Fibroblast of lung (primary cell): ENCODE data around the gene CEP63. TPM values are rescaled to one million over a fixed set of nuclear protein-coding genes. Genes with fewer than 3 reads are reported as not detected.

ENCODE experiments used
- DNase-seq, 2 donors: peaks; one replicate each; pipeline versions ENCODE4 v3.0.0 to v3.0.0-alpha.2; 2010; ENCODE audit warnings: low read depth in 2 of 2
- H2AFZ ChIP-seq: 2 replicates; pipeline ENCODE4 v1.5.1; 2012; ENCODE audit warnings: low read length, control low read depth, inconsistent platforms
- H3K27ac ChIP-seq: 2 replicates; pipeline ENCODE4 v1.5.1; 2011; ENCODE audit warnings: low read length, control low read depth; ENCODE audit not compliant: insufficient read depth
- H3K27me3 ChIP-seq: 2 replicates; pipeline ENCODE4 v1.5.1; 2011; ENCODE audit warnings: mild to moderate bottlenecking, low read length; ENCODE audit not compliant: control insufficient read depth, insufficient read depth
- H3K36me3 ChIP-seq: 2 replicates; pipeline ENCODE4 v1.5.1; 2011; ENCODE audit warnings: low read length; ENCODE audit not compliant: control insufficient read depth, insufficient read depth
- H3K4me1 ChIP-seq: 2 replicates; pipeline ENCODE4 v1.5.1; 2011; ENCODE audit warnings: low read length; ENCODE audit not compliant: control insufficient read depth, insufficient read depth; ENCODE audit errors: extremely low read depth
- H3K4me2 ChIP-seq: 2 replicates; pipeline ENCODE4 v1.5.1; 2011; ENCODE audit warnings: low read length, control low read depth; ENCODE audit not compliant: insufficient read depth; ENCODE audit errors: extremely low read depth
- H3K4me3 ChIP-seq, 4 experiments: fragments of 200-600 bp in 1 of 4; sonication (generic) in 1 of 4; replicated peaks in 1 of 4; 2 replicates each; pipeline ENCODE4 v1.5.1; 2011 to 2016; ENCODE audit warnings: low read length in 4 of 4, low read depth in 3 of 4, mild to moderate bottlenecking in 3 of 4, control low read depth in 2 of 4, inconsistent platforms in 1 of 4, mixed read lengths in 1 of 4; ENCODE audit not compliant: insufficient read depth in 1 of 4; ENCODE audit errors: control extremely low read depth in 1 of 4
- H3K79me2 ChIP-seq: 2 replicates; pipeline ENCODE4 v1.5.1; 2012; ENCODE audit warnings: mild to moderate bottlenecking, low read length, inconsistent platforms; ENCODE audit not compliant: control insufficient read depth, insufficient read depth
- H3K9ac ChIP-seq: 2 replicates; pipeline ENCODE4 v1.5.1; 2011; ENCODE audit warnings: mild to moderate bottlenecking, low read length, control low read depth; ENCODE audit not compliant: insufficient read depth
- H3K9me3 ChIP-seq: 2 replicates; pipeline ENCODE4 v1.5.1; 2012; ENCODE audit warnings: low read depth, low read length; ENCODE audit not compliant: control insufficient read depth, insufficient read depth
- H4K20me1 ChIP-seq: 2 replicates; pipeline ENCODE4 v1.5.1; 2011; ENCODE audit warnings: low read length; ENCODE audit not compliant: control insufficient read depth, insufficient read depth; ENCODE audit errors: extremely low read depth
- EZH2 ChIP-seq: IDR thresholded peaks from 2 replicates; pipeline ENCODE4 v1.5.1; 2012; ENCODE audit warnings: low read length, control low read depth, mild to moderate bottlenecking; ENCODE audit errors: missing control alignments
- polyA plus RNA-seq, 2 donors: library from polyadenylated mRNA; depleted of rRNA in 1 of 2; stranded (reverse) in 1 of 2; unstranded in 1 of 2; fragments of >200 nt; gene quantifications; 2 replicates each; pipeline ENCODE4 v1.2.1, GENCODE V29; 2011 to 2012; ENCODE audit warnings: missing spikeins in 1 of 2
- total RNA-seq: library from RNA; depleted of rRNA; stranded (reverse); fragments of >200 nt; gene quantifications from 2 replicates; pipeline ENCODE4 v1.2.1, GENCODE V29; 2014
- TF ChIP-seq, protein P1 (sequence below), 2 donors: IDR thresholded peaks in 1 of 2; conservative IDR thresholded peaks in 1 of 2; 1 replicate in 1 of 2; 2 replicates in 1 of 2; pipeline ENCODE4 v1.5.1; 2011 to 2012; ENCODE audit warnings: low read length in 2 of 2, control low read depth in 1 of 2, inconsistent platforms in 1 of 2, low read depth in 1 of 2, mild to moderate bottlenecking in 1 of 2

The CEP63 gene
- total and polyA plus RNA-seq, 2 donors (not counting 1 experiment from before 2014, with no cell fraction given): 22.3 to 26.4 TPM

DNA sequence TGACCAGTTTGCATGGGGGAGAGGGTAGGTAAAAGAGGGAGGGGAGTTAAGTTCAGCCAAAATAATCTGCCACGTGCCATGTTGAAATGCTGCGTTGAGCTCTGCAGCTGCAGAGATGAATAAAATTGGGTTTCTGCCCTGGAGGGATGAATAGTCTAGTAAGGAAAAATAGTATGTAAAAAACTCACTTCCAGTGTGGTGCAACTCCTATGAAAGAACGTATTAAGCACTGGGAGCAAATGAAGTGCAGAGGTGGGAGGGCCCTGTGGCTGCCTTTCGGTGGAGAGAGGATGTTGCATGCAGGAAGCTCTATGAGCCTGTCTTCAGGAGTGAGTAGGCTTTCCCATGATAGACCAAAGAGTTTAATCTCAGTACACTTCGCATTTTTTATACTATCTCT lies 8.6 kb downstream of the CEP63 start:
- Histone ChIP-seq H3K4me1 (no peaks in the 10 kb centered on the region), H3K27ac (no peak overlapping the region), H3K36me3 (no peaks in the 10 kb centered on the region), H2AFZ (no peak overlapping the region), H3K4me3 (no peak overlapping the region), H3K9ac (no peak overlapping the region), H3K9me3 (no peaks in the 10 kb centered on the region), H3K27me3 (no peaks in the 10 kb centered on the region), H3K4me2 (no peak overlapping the region), H3K79me2 (peaks cover 12% of the 10 kb centered on the region), H4K20me1 (no peaks in the 10 kb centered on the region)
- no peak for TF ChIP-seq EZH2
- TF ChIP-seq, protein P1, sequence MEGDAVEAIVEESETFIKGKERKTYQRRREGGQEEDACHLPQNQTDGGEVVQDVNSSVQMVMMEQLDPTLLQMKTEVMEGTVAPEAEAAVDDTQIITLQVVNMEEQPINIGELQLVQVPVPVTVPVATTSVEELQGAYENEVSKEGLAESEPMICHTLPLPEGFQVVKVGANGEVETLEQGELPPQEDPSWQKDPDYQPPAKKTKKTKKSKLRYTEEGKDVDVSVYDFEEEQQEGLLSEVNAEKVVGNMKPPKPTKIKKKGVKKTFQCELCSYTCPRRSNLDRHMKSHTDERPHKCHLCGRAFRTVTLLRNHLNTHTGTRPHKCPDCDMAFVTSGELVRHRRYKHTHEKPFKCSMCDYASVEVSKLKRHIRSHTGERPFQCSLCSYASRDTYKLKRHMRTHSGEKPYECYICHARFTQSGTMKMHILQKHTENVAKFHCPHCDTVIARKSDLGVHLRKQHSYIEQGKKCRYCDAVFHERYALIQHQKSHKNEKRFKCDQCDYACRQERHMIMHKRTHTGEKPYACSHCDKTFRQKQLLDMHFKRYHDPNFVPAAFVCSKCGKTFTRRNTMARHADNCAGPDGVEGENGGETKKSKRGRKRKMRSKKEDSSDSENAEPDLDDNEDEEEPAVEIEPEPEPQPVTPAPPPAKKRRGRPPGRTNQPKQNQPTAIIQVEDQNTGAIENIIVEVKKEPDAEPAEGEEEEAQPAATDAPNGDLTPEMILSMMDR (conservative IDR thresholded peaks at IDR 0.05 in 1 of 2, IDR thresholded peaks at IDR 0.05 in 1 of 2; ENCODE audit: low read depth in 1 of 2, low read length in 2 of 2): no peak
- DNase-seq: no peak

DNA sequence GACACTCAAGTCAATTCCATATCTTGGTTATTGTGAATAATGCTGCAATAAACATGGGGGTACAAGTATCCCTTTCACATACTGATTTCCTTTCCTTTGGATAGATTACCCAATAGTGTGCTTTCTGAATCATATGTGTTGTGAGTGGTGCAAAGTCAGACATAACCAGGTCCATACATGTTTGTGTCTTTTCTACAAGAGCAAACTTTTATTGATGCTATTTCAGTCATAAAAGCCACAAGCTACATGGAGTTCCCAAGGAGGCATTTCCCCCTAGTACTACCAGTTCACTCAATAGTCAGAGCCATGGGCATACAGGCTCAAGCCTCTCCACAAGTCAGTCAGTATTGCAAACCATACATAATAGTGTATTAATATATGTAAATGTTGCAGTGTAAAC lies 10.1 kb downstream of the CEP63 start:
- peaks cover 11% of the 10 kb centered on the region for H3K79me2 ChIP-seq
- H3K9me3 ChIP-seq: no peaks in the 10 kb centered on the region

DNA sequence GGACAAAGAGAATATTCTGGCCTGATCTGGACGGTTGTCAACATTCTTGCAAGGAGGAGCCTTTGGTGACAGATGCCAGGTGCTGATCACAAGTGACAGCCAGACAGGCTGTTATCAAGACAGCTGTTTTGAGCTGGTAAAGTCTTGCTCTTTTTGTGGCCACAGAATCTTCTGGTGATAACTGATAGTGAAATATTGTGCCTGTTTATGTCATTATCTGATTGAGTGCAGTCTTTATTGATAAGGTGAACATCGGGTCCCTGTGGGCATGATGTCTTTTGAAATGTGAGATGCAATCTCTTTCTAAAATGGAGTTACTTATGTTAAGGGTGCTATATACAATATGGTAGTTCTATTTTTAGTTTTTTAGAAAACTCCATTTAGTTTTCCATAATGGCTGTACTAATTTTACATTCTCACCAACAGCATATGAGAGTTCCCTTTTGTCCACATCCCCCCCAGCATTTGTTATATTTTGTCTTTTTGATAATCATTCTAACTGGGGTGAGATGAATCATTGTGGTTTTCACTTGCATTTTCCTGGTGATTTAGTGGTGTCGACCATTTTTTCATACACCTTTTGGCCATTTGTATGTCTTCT lies 10.7 kb downstream of the CEP63 start:
- Histone ChIP-seq H3K4me1 (no peaks in the 10 kb centered on the region), H3K4me3 (no peak overlapping the region), H3K79me2 (peaks cover 11% of the 10 kb centered on the region), H3K9ac (no peak overlapping the region), H3K27ac (no peak overlapping the region), H4K20me1 (no peaks in the 10 kb centered on the region), H3K27me3 (no peaks in the 10 kb centered on the region), H3K36me3 (no peaks in the 10 kb centered on the region), H2AFZ (no peak overlapping the region), H3K9me3 (no peaks in the 10 kb centered on the region), H3K4me2 (no peak overlapping the region)
- DNase-seq: peak in 1 of 2 donors; percentile 66
- TF ChIP-seq EZH2: no peak
- TF ChIP-seq, protein P1 (conservative IDR thresholded peaks at IDR 0.05 in 1 of 2, IDR thresholded peaks at IDR 0.05 in 1 of 2; ENCODE audit: low read depth in 1 of 2, low read length in 2 of 2): no peak

More for the DNA sequence above, 10.1 kb downstream of the CEP63 start:
- Histone ChIP-seq H3K4me3 (no peak overlapping the region), H4K20me1 (no peaks in the 10 kb centered on the region), H3K27ac (no peak overlapping the region), H2AFZ (no peak overlapping the region), H3K9ac (no peak overlapping the region), H3K27me3 (no peaks in the 10 kb centered on the region), H3K4me2 (no peak overlapping the region), H3K4me1 (no peaks in the 10 kb centered on the region), H3K36me3 (no peaks in the 10 kb centered on the region)
- TF ChIP-seq EZH2: no peak
- TF ChIP-seq, protein P1 (conservative IDR thresholded peaks at IDR 0.05 in 1 of 2, IDR thresholded peaks at IDR 0.05 in 1 of 2; ENCODE audit: low read depth in 1 of 2, low read length in 2 of 2): no peak
- DNase-seq: no peak
